Measurements from ENCODE around the gene SMARCC1. TPM values are rescaled to one million over a fixed set of nuclear protein-coding genes. Genes with fewer than 3 reads are reported as not detected.
"Not testable (repeated sequence)": the region's sequence is repeated elsewhere in the genome, so short reads cannot be mapped to it uniquely, and the experiment has no call there.

The SMARCC1 gene
- total and polyA plus RNA-seq, 8 donors = 9.0 to 58.7 (median 44.2) TPM

GRCh38 chr3:47758261-47759025 is 23.2 kb downstream of the SMARCC1 start:
- peak in 1 of 4 donors; percentile 15 for ATAC-seq
- no peak for DNase-seq
- H3K27ac ChIP-seq = no peak overlapping the region
- FAIRE-seq = no peak
- no peaks in the 10 kb centered on the region for H3K27me3 ChIP-seq
- intact Hi-C loops (cut with DNase I) = no loop called here
- H3K9me3 ChIP-seq = no peaks in the 10 kb centered on the region
- no peak overlapping the region for H3K4me3 ChIP-seq
- H3K36me3 ChIP-seq = no peaks in the 10 kb centered on the region
- 93 to 94% methylated on average over 14 of the region's 14 CpGs for WGBS, 2 donors
- TF ChIP-seq, protein P1, sequence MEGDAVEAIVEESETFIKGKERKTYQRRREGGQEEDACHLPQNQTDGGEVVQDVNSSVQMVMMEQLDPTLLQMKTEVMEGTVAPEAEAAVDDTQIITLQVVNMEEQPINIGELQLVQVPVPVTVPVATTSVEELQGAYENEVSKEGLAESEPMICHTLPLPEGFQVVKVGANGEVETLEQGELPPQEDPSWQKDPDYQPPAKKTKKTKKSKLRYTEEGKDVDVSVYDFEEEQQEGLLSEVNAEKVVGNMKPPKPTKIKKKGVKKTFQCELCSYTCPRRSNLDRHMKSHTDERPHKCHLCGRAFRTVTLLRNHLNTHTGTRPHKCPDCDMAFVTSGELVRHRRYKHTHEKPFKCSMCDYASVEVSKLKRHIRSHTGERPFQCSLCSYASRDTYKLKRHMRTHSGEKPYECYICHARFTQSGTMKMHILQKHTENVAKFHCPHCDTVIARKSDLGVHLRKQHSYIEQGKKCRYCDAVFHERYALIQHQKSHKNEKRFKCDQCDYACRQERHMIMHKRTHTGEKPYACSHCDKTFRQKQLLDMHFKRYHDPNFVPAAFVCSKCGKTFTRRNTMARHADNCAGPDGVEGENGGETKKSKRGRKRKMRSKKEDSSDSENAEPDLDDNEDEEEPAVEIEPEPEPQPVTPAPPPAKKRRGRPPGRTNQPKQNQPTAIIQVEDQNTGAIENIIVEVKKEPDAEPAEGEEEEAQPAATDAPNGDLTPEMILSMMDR (IDR thresholded peaks at IDR 0.05) = no peak
- no peaks in the 10 kb centered on the region for H3K4me1 ChIP-seq

DNA sequence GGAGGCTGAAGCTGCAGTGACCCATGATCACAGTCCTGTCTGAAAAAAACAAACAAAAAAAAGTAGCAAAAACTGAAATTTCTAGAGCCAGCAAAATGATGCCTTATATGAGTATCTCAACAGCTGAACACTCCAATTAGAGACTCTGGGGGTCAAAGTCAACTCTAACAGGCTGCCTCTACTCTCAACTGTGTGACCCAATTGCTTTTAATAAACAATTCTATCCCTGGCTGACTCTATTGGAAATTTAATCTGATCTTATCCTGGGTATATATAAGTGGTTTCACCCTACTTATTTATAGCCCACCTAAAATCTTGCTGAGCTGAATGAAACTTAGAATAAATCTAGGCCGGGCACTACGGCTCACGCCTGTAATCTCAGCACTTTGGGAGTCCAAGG is 29.0 kb downstream of the SMARCC1 start:
- DNase-seq (no peak), ATAC-seq (no peak), FAIRE-seq (no peak)
- Histone ChIP-seq H3K27ac (no peak overlapping the region), H3K4me3 (no peak overlapping the region), H3K36me3 (no peaks in the 10 kb centered on the region), H3K27me3 (no peaks in the 10 kb centered on the region), H3K9me3 (no peaks in the 10 kb centered on the region), H3K4me1 (no peaks in the 10 kb centered on the region)
- TF ChIP-seq, protein P1 (IDR thresholded peaks at IDR 0.05) = no peak
- 92 to 96% methylated on average over 3 of the region's 3 CpGs for WGBS, 2 donors
- intact Hi-C loops (cut with DNase I) = no loop called here

- H3K9me3 ChIP-seq; H3K4me1 ChIP-seq; ATAC-seq; H3K27me3 ChIP-seq; H3K27ac ChIP-seq; H3K36me3 ChIP-seq; DNase-seq; intact Hi-C loops (cut with DNase I); FAIRE-seq; H3K4me3 ChIP-seq: not testable (repeated sequence)
- WGBS, 2 donors = 96 to 97% methylated on average over 12 of the region's 12 CpGs
Measured at GRCh38 chr3:47750811-47751354, 30.8 kb downstream of the SMARCC1 start.

DNA sequence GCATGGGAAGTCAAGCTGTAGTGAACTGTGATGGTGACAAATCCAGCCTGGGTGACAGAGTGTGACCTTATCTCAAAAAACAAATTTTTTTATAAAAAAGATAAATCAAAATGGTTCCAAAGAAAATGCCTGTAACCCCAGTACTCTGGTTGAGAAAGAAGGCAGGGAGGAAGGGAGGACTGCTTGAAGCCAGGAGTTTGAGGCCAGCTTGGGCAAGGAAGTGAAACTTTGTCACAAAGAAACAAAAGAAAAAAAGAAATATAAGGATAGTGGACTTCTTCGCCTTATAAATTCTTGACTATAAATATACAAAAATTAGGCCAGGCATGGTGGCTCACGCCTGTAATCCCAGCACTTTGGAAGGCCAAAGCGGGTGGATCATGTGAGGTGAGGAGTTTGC is 34.1 kb downstream of the SMARCC1 start:
- intact Hi-C loops (cut with DNase I) = no loop called here
- DNase-seq (no peak), ATAC-seq (no peak), FAIRE-seq (no peak)
- Histone ChIP-seq H3K27me3 (no peaks in the 10 kb centered on the region), H3K36me3 (no peaks in the 10 kb centered on the region), H3K4me1 (no peaks in the 10 kb centered on the region), H3K27ac (no peak overlapping the region), H3K9me3 (no peaks in the 10 kb centered on the region), H3K4me3 (no peak overlapping the region)
- TF ChIP-seq, protein P1 (IDR thresholded peaks at IDR 0.05) = no peak
- WGBS, 2 donors = 95 to 97% methylated on average over 3 of the region's 3 CpGs

DNA sequence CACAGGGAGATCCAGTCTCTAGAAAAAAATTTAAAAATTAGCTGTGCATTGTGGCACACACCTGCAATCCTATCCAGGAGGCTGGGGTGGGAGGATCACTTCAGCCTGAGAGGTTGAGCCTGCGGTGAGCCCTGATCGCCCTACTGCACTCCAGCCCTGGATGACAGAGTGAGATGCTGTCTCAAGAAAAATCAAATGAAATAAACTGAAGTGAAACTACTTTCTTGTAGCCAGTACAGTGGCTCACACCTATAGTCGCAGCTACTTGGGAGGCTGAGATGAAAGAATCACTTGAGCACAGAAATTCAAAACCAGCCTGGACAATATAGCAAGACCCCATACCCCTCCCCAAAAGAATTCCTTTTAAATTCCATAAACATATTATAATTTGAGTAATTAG is 35.4 kb downstream of the SMARCC1 start:
- no peak for FAIRE-seq

More for the DNA sequence above, 35.4 kb downstream of the SMARCC1 start:
- H3K4me1 ChIP-seq = no peaks in the 10 kb centered on the region
- H3K9me3 ChIP-seq = no peaks in the 10 kb centered on the region
- no peak overlapping the region for H3K27ac ChIP-seq
- no peaks in the 10 kb centered on the region for H3K27me3 ChIP-seq
- ATAC-seq (no peak), DNase-seq (no peak)
- H3K36me3 ChIP-seq = no peaks in the 10 kb centered on the region
- WGBS, 2 donors = 96 to 99% methylated on average over 3 of the region's 3 CpGs
- intact Hi-C loops (cut with DNase I) = no loop called here
- no peak overlapping the region for H3K4me3 ChIP-seq
- TF ChIP-seq, protein P1 (IDR thresholded peaks at IDR 0.05) = no peak
